Activated naive CD8-positive, alpha-beta T cell treated with anti-CD3 and anti-CD28 coated beads, Interleukin-2, amount 10 ng/mL, durations not matched to agents 7 days and 5 days (primary cell): Measurements from ENCODE around the gene AZU1. TPM values are rescaled to one million over a fixed set of nuclear protein-coding genes. Genes with fewer than 3 reads are reported as not detected.
A peak's percentile ranks its signal among the peaks of the same experiment; 100 is the strongest.
"Not testable (repeated sequence)": the region's sequence is repeated elsewhere in the genome, so short reads cannot be mapped to it uniquely, and the experiment has no call there.

ENCODE experiments used
- ATAC-seq: fragments of 150-1000 bp; cut with Tn5 transposase; one replicate; pipeline ENCODE4 v1.10.0; 2021; ENCODE audit warnings: low read depth, moderate library complexity
- POLR2A ChIA-PET: fragments of 350-600 bp; sonication (Branson Sonifier 250); formaldehyde crosslinking; loops from one replicate; lab custom pipeline; 2021; ENCODE audit warnings: antibody characterized with exemption; lab: Charles Lee
- DNase-seq: peaks from one replicate; pipeline ENCODE4 v3.0.0; 2021
- H3K27ac Mint-ChIP-seq: one replicate; pipeline ENCODE4 v1.8.0; 2022; ENCODE audit warnings: mild to moderate bottlenecking, mixed read lengths
- H3K27me3 Mint-ChIP-seq: one replicate; pipeline ENCODE4 v1.8.0; 2022; ENCODE audit warnings: mild to moderate bottlenecking, moderate library complexity, mixed read lengths
- H3K36me3 Mint-ChIP-seq: one replicate; pipeline ENCODE4 v1.8.0; 2021; ENCODE audit warnings: mild to moderate bottlenecking, mixed read lengths
- H3K4me1 Mint-ChIP-seq: one replicate; pipeline ENCODE4 v1.8.0; 2021; ENCODE audit warnings: mixed read lengths
- H3K4me3 Mint-ChIP-seq: one replicate; pipeline ENCODE4 v1.8.0; 2022; ENCODE audit warnings: mild to moderate bottlenecking, moderate library complexity, mixed read lengths
- H3K9me3 Mint-ChIP-seq: one replicate; pipeline ENCODE4 v1.8.0; 2021; ENCODE audit warnings: mixed read lengths
- total RNA-seq, 2 experiments: library from RNA; stranded (reverse); gene quantifications; one replicate each; pipeline ENCODE4 v1.2.3, GENCODE V29; 2021

AZU1 gene
- total RNA-seq, 2 experiments from 2014 or later = 0.25 TPM; not detected in 1

DNA sequence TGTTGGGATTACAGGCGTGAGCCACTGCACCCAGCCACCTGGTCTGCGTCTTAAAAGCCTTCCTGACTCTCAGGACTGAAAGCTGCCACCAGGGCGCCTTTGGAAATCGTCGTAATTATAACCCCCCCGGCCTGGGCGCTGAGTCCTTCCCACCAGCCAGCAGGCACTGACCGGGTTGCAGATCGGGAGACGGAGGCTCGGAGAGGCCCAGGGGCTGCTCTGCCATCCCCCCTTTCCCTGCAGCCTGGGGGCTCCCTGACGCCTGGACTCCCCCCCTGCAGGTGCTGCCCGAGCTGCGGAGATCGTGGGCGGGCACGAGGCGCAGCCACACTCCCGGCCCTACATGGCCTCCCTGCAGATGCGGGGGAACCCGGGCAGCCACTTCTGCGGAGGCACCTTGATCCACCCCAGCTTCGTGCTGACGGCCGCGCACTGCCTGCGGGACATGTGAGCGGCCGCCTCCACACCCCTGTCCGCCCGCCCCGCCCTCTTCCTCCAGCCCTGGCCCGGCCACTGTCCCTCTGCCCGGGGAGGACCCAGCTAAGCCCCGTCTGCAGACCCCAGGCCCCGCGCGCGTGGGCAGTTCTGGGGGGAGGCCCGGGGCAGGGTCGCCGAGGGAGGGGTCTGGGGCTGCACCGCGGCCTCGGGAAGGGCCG is 15.7 kb downstream of the AZU1 start:
- Mint-ChIP-seq H3K36me3 (peaks cover 2% of the 10 kb centered on the region), H3K27me3 (peaks cover 41% of the 10 kb centered on the region), H3K27ac (no peak overlapping the region), H3K4me1 (peaks cover 3% of the 10 kb centered on the region), H3K4me3 (no peak overlapping the region), H3K9me3 (peaks cover 3% of the 10 kb centered on the region)
- DNase-seq = no peak
- POLR2A ChIA-PET = no interaction called here
- ATAC-seq = no peak

GRCh38 chr19:843836-844545 is 16.4 kb downstream of the AZU1 start:
- peak overlapping the region; percentile 48 for H3K4me3 Mint-ChIP-seq
- H3K9me3 Mint-ChIP-seq = peaks cover 3% of the 10 kb centered on the region
- peaks cover 41% of the 10 kb centered on the region for H3K27me3 Mint-ChIP-seq
- POLR2A ChIA-PET = no interaction called here
- ATAC-seq (no peak), DNase-seq (no peak)
- peaks cover 3% of the 10 kb centered on the region for H3K4me1 Mint-ChIP-seq
- H3K36me3 Mint-ChIP-seq = peaks cover 2% of the 10 kb centered on the region
- no peak overlapping the region for H3K27ac Mint-ChIP-seq

DNA sequence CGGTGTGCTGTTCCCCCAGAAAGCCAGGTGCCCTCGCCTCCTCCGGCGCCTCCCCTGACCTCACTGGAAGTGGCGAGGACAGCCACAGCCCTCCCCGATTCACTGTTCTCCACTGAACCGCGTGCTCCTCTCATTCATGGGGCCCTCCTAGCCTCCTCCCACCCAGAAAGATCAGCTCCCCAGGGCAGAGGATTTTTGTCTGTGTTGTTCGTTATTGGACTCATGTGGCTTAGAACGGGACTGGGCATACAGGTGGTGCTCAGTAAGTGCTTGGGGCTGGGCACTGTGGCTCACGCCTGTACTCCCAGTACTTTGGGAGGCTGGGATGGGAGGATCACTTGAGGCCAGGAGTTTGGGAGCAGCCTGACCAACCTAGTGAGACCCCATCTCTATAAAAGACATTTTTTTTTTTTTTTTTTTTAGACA is 16.9 kb downstream of the AZU1 start:
- Mint-ChIP-seq H3K27ac (peak overlapping the region; percentile 56), H3K9me3 (peaks cover 3% of the 10 kb centered on the region), H3K27me3 (peaks cover 41% of the 10 kb centered on the region), H3K36me3 (peaks cover 2% of the 10 kb centered on the region), H3K4me1 (peaks cover 3% of the 10 kb centered on the region), H3K4me3 (peak overlapping the region; percentile 48)
- peak; percentile 69 for ATAC-seq
- no peak for DNase-seq
- POLR2A ChIA-PET = no interaction called here

- DNase-seq = no peak
- Mint-ChIP-seq H3K27ac (no peak overlapping the region), H3K4me3 (no peak overlapping the region), H3K4me1 (peaks cover 3% of the 10 kb centered on the region), H3K36me3 (peaks cover 2% of the 10 kb centered on the region), H3K9me3 (peaks cover 3% of the 10 kb centered on the region), H3K27me3 (peaks cover 41% of the 10 kb centered on the region)
- POLR2A ChIA-PET = no interaction called here
- no peak for ATAC-seq
Measured at GRCh38 chr19:845707-846521, 18.3 kb downstream of the AZU1 start.

DNA sequence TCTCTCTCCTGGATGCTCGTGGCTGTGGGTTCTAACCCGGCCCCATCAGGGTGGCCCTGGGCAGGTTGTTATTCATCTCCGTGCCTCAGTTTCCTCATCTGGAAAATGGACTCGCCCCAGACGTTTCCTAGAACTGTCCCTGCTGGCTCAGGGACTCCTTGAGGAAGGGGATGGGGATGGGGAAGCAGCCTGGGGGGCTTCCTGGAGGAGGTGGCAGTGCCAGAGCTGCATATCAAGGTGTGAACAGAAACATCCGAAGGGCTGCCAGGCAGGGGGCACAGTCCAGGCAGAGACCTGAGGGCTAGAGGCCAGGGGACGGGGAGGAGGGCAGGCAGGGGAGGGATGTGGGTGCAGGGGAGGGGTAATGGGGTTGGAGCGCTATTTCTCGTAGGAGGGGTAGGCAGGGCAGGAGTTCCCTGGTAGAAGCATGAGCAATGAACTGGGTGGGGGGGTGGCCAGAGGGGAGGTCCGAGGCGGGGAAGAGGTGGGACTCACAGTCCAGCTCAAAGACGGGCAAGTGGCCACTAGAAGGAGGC is 20.8 kb downstream of the AZU1 start:
- ATAC-seq (no peak), DNase-seq (no peak)
- Mint-ChIP-seq H3K9me3 (no peaks in the 10 kb centered on the region), H3K4me3 (no peak overlapping the region), H3K36me3 (peaks cover 2% of the 10 kb centered on the region), H3K4me1 (peaks cover 3% of the 10 kb centered on the region), H3K27ac (no peak overlapping the region), H3K27me3 (peaks cover 36% of the 10 kb centered on the region)
- POLR2A ChIA-PET = interaction anchor here (1.4 kb wide), 1 partner anchor 45 kb away, joined by 3 read pairs; the partner anchor contains the start of genes MED16 and RNU6-9

GRCh38 chr19:849195-849594 is 21.6 kb downstream of the AZU1 start:
- H3K27me3 Mint-ChIP-seq = peaks cover 38% of the 10 kb centered on the region
- not testable (repeated sequence) for DNase-seq, H3K9me3 Mint-ChIP-seq, ATAC-seq, H3K4me1 Mint-ChIP-seq, H3K4me3 Mint-ChIP-seq, H3K27ac Mint-ChIP-seq, H3K36me3 Mint-ChIP-seq
- POLR2A ChIA-PET = interaction anchor here (1.4 kb wide), 1 partner anchor 44 kb away, joined by 3 read pairs; the partner anchor contains the start of genes MED16 and RNU6-9

GRCh38 chr19:850221-850978 is 22.8 kb downstream of the AZU1 start:
- ATAC-seq = no peak
- Mint-ChIP-seq H3K4me3 (no peak overlapping the region), H3K4me1 (no peaks in the 10 kb centered on the region), H3K9me3 (no peaks in the 10 kb centered on the region), H3K27me3 (peaks cover 27% of the 10 kb centered on the region), H3K36me3 (no peaks in the 10 kb centered on the region), H3K27ac (no peak overlapping the region)
- POLR2A ChIA-PET = no interaction called here
- DNase-seq = no peak

DNA sequence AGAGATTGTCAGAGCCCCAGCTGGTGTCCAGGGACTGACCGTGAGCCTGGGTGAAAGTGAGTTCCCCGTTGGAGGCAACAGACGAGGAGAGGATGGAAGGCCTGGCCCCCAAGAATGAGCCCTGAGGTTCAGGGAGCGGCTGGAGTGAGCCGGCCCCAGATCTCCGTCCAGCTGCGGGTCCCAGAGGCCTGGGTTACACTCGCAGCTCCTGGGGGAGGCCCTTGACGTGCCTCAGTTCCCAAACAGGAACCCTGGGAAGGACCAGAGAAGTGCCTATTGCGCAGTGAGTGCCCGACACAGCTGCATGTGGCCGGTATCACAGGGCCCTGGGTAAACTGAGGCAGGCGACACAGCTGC is 23.3 kb downstream of the AZU1 start:
- H3K36me3 Mint-ChIP-seq = no peaks in the 10 kb centered on the region
- H3K9me3 Mint-ChIP-seq = no peaks in the 10 kb centered on the region
- H3K27ac Mint-ChIP-seq = no peak overlapping the region
- no peak overlapping the region for H3K4me3 Mint-ChIP-seq
- peaks cover 23% of the 10 kb centered on the region for H3K27me3 Mint-ChIP-seq
- no peak for DNase-seq
- no peaks in the 10 kb centered on the region for H3K4me1 Mint-ChIP-seq
- ATAC-seq = no peak
- POLR2A ChIA-PET = no interaction called here

GRCh38 chr19:852136-853013 is 24.7 kb downstream of the AZU1 start, which contains the start of gene ELANE:
ELANE (plus strand) TSS chr19:852303; CDS start chr19:852329, 26 bp downstream.
- H3K9me3 Mint-ChIP-seq = no peaks in the 10 kb centered on the region
- H3K27me3 Mint-ChIP-seq = peaks cover 16% of the 10 kb centered on the region
- H3K27ac Mint-ChIP-seq = no peak within 1 kb of the TSS
- H3K4me3 Mint-ChIP-seq = no peak within 1 kb of the TSS
- no peaks in the 10 kb centered on the region for H3K36me3 Mint-ChIP-seq
- DNase-seq (no peak), ATAC-seq (no peak)
- no peaks in the 10 kb centered on the region for H3K4me1 Mint-ChIP-seq
- POLR2A ChIA-PET = no interaction called here

DNA sequence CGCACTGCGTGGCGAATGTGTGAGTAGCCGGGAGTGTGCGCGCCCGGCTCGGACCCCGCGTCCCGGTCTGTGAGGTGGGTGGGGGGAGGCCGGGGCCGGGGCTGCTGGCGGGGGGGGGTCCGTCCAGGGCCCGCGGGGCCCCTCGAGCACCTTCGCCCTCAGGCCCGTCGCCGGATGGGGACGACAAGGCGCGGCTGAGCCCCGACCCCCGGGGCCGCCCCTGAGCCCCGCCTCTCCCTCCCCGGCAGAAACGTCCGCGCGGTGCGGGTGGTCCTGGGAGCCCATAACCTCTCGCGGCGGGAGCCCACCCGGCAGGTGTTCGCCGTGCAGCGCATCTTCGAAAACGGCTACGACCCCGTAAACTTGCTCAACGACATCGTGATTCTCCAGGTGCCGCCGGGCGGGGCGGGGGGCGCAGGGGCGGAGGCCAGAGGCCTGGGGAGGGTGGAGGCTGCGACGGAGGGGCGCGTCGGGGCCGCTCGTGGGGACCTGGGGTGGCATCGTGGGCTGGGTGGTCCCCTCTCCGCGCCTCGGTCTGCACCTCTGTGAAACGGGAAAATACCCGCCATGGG is 25.5 kb downstream of the AZU1 start:
- no peaks in the 10 kb centered on the region for H3K4me1 Mint-ChIP-seq
- H3K9me3 Mint-ChIP-seq = no peaks in the 10 kb centered on the region
- H3K27me3 Mint-ChIP-seq = peaks cover 19% of the 10 kb centered on the region
- H3K4me3 Mint-ChIP-seq = no peak overlapping the region
- DNase-seq = no peak
- no peak overlapping the region for H3K27ac Mint-ChIP-seq
- no peaks in the 10 kb centered on the region for H3K36me3 Mint-ChIP-seq
- ATAC-seq = no peak
- POLR2A ChIA-PET = no interaction called here

GRCh38 chr19:853614-854220 is 26.1 kb downstream of the AZU1 start:
- H3K9me3 Mint-ChIP-seq, H3K4me1 Mint-ChIP-seq, ATAC-seq, DNase-seq, POLR2A ChIA-PET, H3K4me3 Mint-ChIP-seq, H3K36me3 Mint-ChIP-seq, H3K27ac Mint-ChIP-seq: not testable (repeated sequence)
- H3K27me3 Mint-ChIP-seq = peaks cover 25% of the 10 kb centered on the region
